ENCODE results near the gene OSBPL9. TPM values are rescaled to one million over a fixed set of nuclear protein-coding genes. Genes with fewer than 3 reads are reported as not detected.

OSBPL9 gene
- total and polyA plus RNA-seq, 9 of the 15 experiments (the other 6 are each of a cell fraction or from before 2014, with no cell fraction given) = 43.9 to 217 (median 170) TPM

- no peak overlapping the region for H3K4me2 ChIP-seq (ENCODE audit: insufficient read depth, low read length)
- no peak overlapping the region for H3K9ac ChIP-seq (ENCODE audit: insufficient read depth in 1 of 2, low read depth in 2 of 2, low read length in 2 of 2)
- TF ChIP-seq SRSF1 (IDR thresholded peaks at IDR 0.05; ENCODE audit: low read depth, low read length) (no peak), TOE1 (IDR thresholded peaks at IDR 0.05; ENCODE audit: borderline replicate concordance) (no peak), TOE1 (CRISPR knock-in tag; IDR thresholded peaks at IDR 0.05; ENCODE audit: borderline replicate concordance, low read depth) (no peak), NFATC3 (IDR thresholded peaks at IDR 0.05) (no peak), RBM15 (IDR thresholded peaks at IDR 0.05; ENCODE audit: insufficient read depth, low read length) (no peak)
- H2AFZ ChIP-seq (ENCODE audit: low read depth, low read length) = no peak overlapping the region
- no peak overlapping the region for H3K4me3 ChIP-seq
- H3K9me1 ChIP-seq (ENCODE audit: control insufficient read depth, insufficient read depth, low read length) = no peaks in the 10 kb centered on the region
- H3K27ac ChIP-seq (ENCODE audit: extremely low read depth, low read depth, low read length) = no peak overlapping the region
- POLR2A ChIA-PET = interaction anchor here (0.7 to 1.7 kb wide), 2 partner anchors 21 to 57 kb away, joined by 4 to 5 read pairs; no protein-coding TSS in a partner anchor
- 60% methylated on average over 2 of the region's 2 CpGs for WGBS (ENCODE audit: insufficient coverage, low coverage, missing lambda C conversion rate)
- intact Hi-C loops (cut with micrococcal nuclease) = no loop called here
- H4K20me1 ChIP-seq (replicated peaks; ENCODE audit: control insufficient read depth, insufficient read depth, low read length) = peaks cover 10% of the 10 kb centered on the region; the same call in 1 of the 2 replicates
- H3K27me3 ChIP-seq (ENCODE audit: control insufficient read depth in 2 of 2, insufficient read depth in 2 of 2, low read length in 2 of 2) = no peaks in the 10 kb centered on the region
- H3K79me2 ChIP-seq (ENCODE audit: control insufficient read depth, insufficient read depth, low read length) = peaks cover 2% of the 10 kb centered on the region; the same call in 1 of the 3 replicates
- FAIRE-seq (no peak), DNase-seq (ENCODE audit: extremely low read depth in 1 of 4, low spot score in 3 of 4) (no peak), ATAC-seq (no peak)
- CTCF ChIA-PET (ENCODE audit: low intra/inter-chr PET ratio) = no interaction called here
- in situ Hi-C loops (cut with MboI) = no loop called here
- BruUV-seq (replicated peaks) = no TSS peak
- H3K9me3 ChIP-seq (replicated peaks; ENCODE audit: control insufficient read depth, insufficient read depth, low read depth, low read length) = no peaks in the 10 kb centered on the region
- no peaks in the 10 kb centered on the region for H3K36me3 ChIP-seq (ENCODE audit: control insufficient read depth, insufficient read depth, low read length)
- H3K4me1 ChIP-seq (replicated peaks in 1 of 2; ENCODE audit: control insufficient read depth in 2 of 2, insufficient read depth in 2 of 2, low read length in 2 of 2) = peaks cover 0 to 15% of the 10 kb centered on the region in 2 experiments; a peak in 3 of 5 replicates
Measured at GRCh38 chr1:51675177-51675780, 58.4 kb downstream of the OSBPL9 start.

GRCh38 chr1:51679435-51679834 lies 62.5 kb downstream of the OSBPL9 start:
- DNase-seq (ENCODE audit: extremely low read depth in 1 of 4, low spot score in 3 of 4) (no peak), FAIRE-seq (no peak), ATAC-seq (no peak)
- no peaks in the 10 kb centered on the region for H3K4me1 ChIP-seq (replicated peaks in 1 of 2; ENCODE audit: control insufficient read depth in 2 of 2, insufficient read depth in 2 of 2, low read length in 2 of 2)
- H2AFZ ChIP-seq (ENCODE audit: low read depth, low read length) = no peak overlapping the region
- H3K4me3 ChIP-seq = no peak overlapping the region
- CTCF ChIA-PET (ENCODE audit: low intra/inter-chr PET ratio) = no interaction called here
- no TSS peak for BruUV-seq (replicated peaks)
- no peaks in the 10 kb centered on the region for H3K36me3 ChIP-seq (ENCODE audit: control insufficient read depth, insufficient read depth, low read length)
- H3K4me2 ChIP-seq (ENCODE audit: insufficient read depth, low read length) = no peak overlapping the region
- no peak overlapping the region for H3K27ac ChIP-seq (ENCODE audit: extremely low read depth, low read depth, low read length)
- no peaks in the 10 kb centered on the region for H3K27me3 ChIP-seq (ENCODE audit: control insufficient read depth in 2 of 2, insufficient read depth in 2 of 2, low read length in 2 of 2)
- intact Hi-C loops (cut with micrococcal nuclease) = no loop called here
- no peaks in the 10 kb centered on the region for H4K20me1 ChIP-seq (replicated peaks; ENCODE audit: control insufficient read depth, insufficient read depth, low read length)
- no peaks in the 10 kb centered on the region for H3K9me1 ChIP-seq (ENCODE audit: control insufficient read depth, insufficient read depth, low read length)
- no peak overlapping the region for H3K9ac ChIP-seq (ENCODE audit: insufficient read depth in 1 of 2, low read depth in 2 of 2, low read length in 2 of 2)
- in situ Hi-C loops (cut with MboI) = no loop called here
- POLR2A ChIA-PET = interaction anchor here (1.5 kb wide), 1 partner anchor 11 kb away, joined by 4 read pairs; no protein-coding TSS in a partner anchor
- no peaks in the 10 kb centered on the region for H3K9me3 ChIP-seq (replicated peaks; ENCODE audit: control insufficient read depth, insufficient read depth, low read depth, low read length)
- no peaks in the 10 kb centered on the region for H3K79me2 ChIP-seq (ENCODE audit: control insufficient read depth, insufficient read depth, low read length)
- TF ChIP-seq TAF9B (IDR thresholded peaks at IDR 0.05; ENCODE audit: partially characterized antibody) (no peak), TFAM (CRISPR knock-in tag; conservative IDR thresholded peaks at IDR 0.05) (no peak), ATF4 (CRISPR knock-in tag; IDR thresholded peaks at IDR 0.05) (no peak), CBX2 (IDR thresholded peaks at IDR 0.05; ENCODE audit: insufficient read depth, low read length, poor library complexity, severe bottlenecking) (no peak), ZNF436 (CRISPR knock-in tag; IDR thresholded peaks at IDR 0.05) (no peak), EGR1 (conservative IDR thresholded peaks at IDR 0.05) (no peak), DIDO1 (tag; IDR thresholded peaks at IDR 0.05; ENCODE audit: low read depth) (no peak), WHSC1 (IDR thresholded peaks at IDR 0.05; ENCODE audit: low read length) (no peak), OTX1 (CRISPR knock-in tag; IDR thresholded peaks at IDR 0.05) (no peak), SMARCA5 (IDR thresholded peaks at IDR 0.05) (no peak)
